Mesenchymal stem cell (in vitro differentiated cells and primary cell): ENCODE results near the gene EXOSC7.

Source experiments
- DNase-seq: peaks from one replicate; pipeline ENCODE4 v3.0.0-alpha.2; 2013
- H2AFZ ChIP-seq: one replicate; pipeline ENCODE4 v1.6.1; 2013; ENCODE audit warnings: low read depth, mild to moderate bottlenecking, control low read depth, inconsistent platforms, low read length, moderate library complexity
- H2AK5ac ChIP-seq: 2 replicates; pipeline ENCODE4 v1.6.1; 2013; ENCODE audit warnings: low read length, moderate library complexity, mild to moderate bottlenecking, inconsistent platforms; ENCODE audit not compliant: severe bottlenecking
- H2BK120ac ChIP-seq: one replicate; pipeline ENCODE4 v1.6.1; 2013; ENCODE audit warnings: low read depth, mild to moderate bottlenecking, inconsistent platforms, low read length, moderate library complexity
- H2BK12ac ChIP-seq, 2 experiments: one replicate each; pipeline ENCODE4 v1.6.1; 2013; ENCODE audit warnings: inconsistent platforms in 2 of 2, low read length in 2 of 2, mild to moderate bottlenecking in 2 of 2, moderate library complexity in 2 of 2, control low read depth in 1 of 2
- H2BK15ac ChIP-seq: one replicate; pipeline ENCODE4 v1.6.1; 2013; ENCODE audit warnings: mild to moderate bottlenecking, low read depth, inconsistent platforms; ENCODE audit not compliant: poor library complexity, severe bottlenecking
- H2BK5ac ChIP-seq: 2 replicates; pipeline ENCODE4 v1.6.1; 2013; ENCODE audit warnings: low read depth, mild to moderate bottlenecking, low read length, control low read depth, inconsistent platforms; ENCODE audit not compliant: poor library complexity, severe bottlenecking
- H3K14ac ChIP-seq, 2 experiments: one replicate each; pipeline ENCODE4 v1.6.1; 2013; ENCODE audit warnings: inconsistent platforms in 2 of 2, low read length in 2 of 2, control low read depth in 1 of 2, mild to moderate bottlenecking in 1 of 2, moderate library complexity in 1 of 2
- H3K18ac ChIP-seq, 2 experiments: one replicate each; pipeline ENCODE4 v1.6.1; 2013; ENCODE audit warnings: inconsistent platforms in 2 of 2, low read length in 2 of 2, control low read depth in 1 of 2, low read depth in 1 of 2, mild to moderate bottlenecking in 1 of 2
- H3K23ac ChIP-seq, 2 experiments: one replicate each; pipeline ENCODE4 v1.6.1; 2013; ENCODE audit warnings: inconsistent platforms in 2 of 2, low read length in 2 of 2, mild to moderate bottlenecking in 2 of 2, moderate library complexity in 2 of 2, control low read depth in 1 of 2
- H3K27ac ChIP-seq: 2 replicates; pipeline ENCODE4 v1.5.1; 2013; ENCODE audit warnings: mild to moderate bottlenecking, moderate library complexity, low read length, control low read depth, inconsistent platforms; ENCODE audit not compliant: poor library complexity, severe bottlenecking
- H3K27me3 ChIP-seq, 2 experiments: 2 replicates each; pipeline versions ENCODE4 v1.6.1 to v1.7.0; 2013; ENCODE audit warnings: low read length in 2 of 2, mild to moderate bottlenecking in 2 of 2, moderate library complexity in 2 of 2, control low read depth in 1 of 2, inconsistent platforms in 1 of 2; ENCODE audit not compliant: control insufficient read depth in 1 of 2, insufficient read depth in 1 of 2
- H3K36me3 ChIP-seq, 2 experiments: 2 replicates each; pipeline versions ENCODE4 v1.6.1 to v1.7.0; 2013; ENCODE audit warnings: low read length in 2 of 2, control low read depth in 1 of 2, inconsistent platforms in 1 of 2, low read depth in 1 of 2, mild to moderate bottlenecking in 1 of 2; ENCODE audit not compliant: insufficient read depth in 2 of 2, control insufficient read depth in 1 of 2
- H3K4ac ChIP-seq, 2 experiments: one replicate each; pipeline ENCODE4 v1.6.1; 2013; ENCODE audit warnings: inconsistent platforms in 2 of 2, low read length in 2 of 2, mild to moderate bottlenecking in 2 of 2, moderate library complexity in 2 of 2, control low read depth in 1 of 2, low read depth in 1 of 2
- H3K4me1 ChIP-seq: 2 replicates; pipeline ENCODE4 v1.6.1; 2013; ENCODE audit warnings: low read depth, low read length, control low read depth; ENCODE audit not compliant: control insufficient read depth, insufficient read depth
- H3K4me2 ChIP-seq: 2 replicates; pipeline ENCODE4 v1.6.1; 2013; ENCODE audit warnings: low read length, mild to moderate bottlenecking, inconsistent platforms; ENCODE audit not compliant: poor library complexity, severe bottlenecking
- H3K4me3 ChIP-seq, 2 experiments: 2 replicates each; pipeline versions ENCODE4 v1.5.1 to v1.7.0; 2013; ENCODE audit warnings: low read length in 2 of 2, mild to moderate bottlenecking in 2 of 2, control low read depth in 1 of 2, low read depth in 1 of 2; ENCODE audit not compliant: insufficient read depth in 1 of 2
- H3K79me1 ChIP-seq: replicated peaks from 2 replicates; pipeline ENCODE4 v1.6.1; 2013; ENCODE audit warnings: mild to moderate bottlenecking, control low read depth, low read length, inconsistent platforms; ENCODE audit not compliant: poor library complexity, severe bottlenecking
- H3K9ac ChIP-seq: 2 replicates; pipeline ENCODE4 v1.7.0; 2013; ENCODE audit warnings: mild to moderate bottlenecking, low read length, moderate library complexity
- H3K9me3 ChIP-seq: 2 replicates; pipeline ENCODE4 v1.7.0; 2013; ENCODE audit warnings: mild to moderate bottlenecking, low read length; ENCODE audit not compliant: control insufficient read depth
- H4K8ac ChIP-seq: one replicate; pipeline ENCODE4 v1.6.1; 2013; ENCODE audit warnings: inconsistent platforms, mild to moderate bottlenecking, low read length, moderate library complexity
- H4K91ac ChIP-seq: one replicate; pipeline ENCODE4 v1.6.1; 2013; ENCODE audit warnings: mild to moderate bottlenecking, low read length, inconsistent platforms
- WGBS: methylation state at CpG from one replicate; pipeline ENCODE4 v1.1.7; 2013; ENCODE audit warnings: mixed read lengths; 5-methylcytosine and 5-hydroxymethylcytosine counted together

The EXOSC7 gene

DNA sequence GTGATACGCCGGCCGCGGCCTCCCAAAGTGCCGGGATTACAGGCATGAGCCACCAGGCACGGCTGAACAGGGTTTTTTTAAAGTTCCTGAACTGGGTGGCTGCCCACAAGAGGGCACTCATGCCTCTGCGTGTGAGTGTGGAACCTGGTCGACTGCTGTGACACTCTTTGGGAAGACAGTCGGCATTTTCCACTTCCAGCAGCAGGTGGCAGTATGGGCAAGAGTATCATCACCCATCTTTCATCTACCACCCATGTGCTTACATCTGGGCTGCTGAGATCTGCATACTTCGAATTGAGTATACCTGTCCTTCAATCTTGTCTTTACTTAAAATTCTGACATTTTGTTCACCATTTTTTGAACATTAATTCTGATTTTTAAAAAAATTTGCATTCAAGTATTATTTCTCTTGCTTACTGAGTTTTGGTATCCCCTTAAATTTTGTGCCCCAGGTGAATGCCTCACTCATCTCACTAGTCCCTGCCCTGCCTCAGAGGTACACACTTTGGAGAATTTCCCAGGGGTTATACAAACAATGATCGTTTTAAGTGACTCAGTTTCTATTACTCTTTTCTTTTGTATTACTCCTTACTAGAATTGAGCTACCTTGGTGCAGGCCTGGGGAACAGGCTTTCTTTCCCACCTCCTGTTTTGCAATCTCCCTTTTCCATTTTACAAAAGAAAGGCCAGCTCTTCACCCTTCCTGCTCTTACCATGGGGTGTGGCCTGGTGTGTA lies 61.8 kb downstream of the EXOSC7 start:
- no peaks in the 10 kb centered on the region for H3K9me3 ChIP-seq
- no peak overlapping the region for H2BK120ac ChIP-seq
- no peak overlapping the region for H2AFZ ChIP-seq
- peak overlapping the region; percentile 30 for H3K9ac ChIP-seq
- H3K79me1 ChIP-seq, result no peaks in the 10 kb centered on the region
- H3K4me3 ChIP-seq, result no peak overlapping the region
- H3K4me2 ChIP-seq, result no peak overlapping the region
- WGBS, result 5% methylated on average over 11 of the region's 11 CpGs
- no peak overlapping the region for H2AK5ac ChIP-seq
- H2BK12ac ChIP-seq, result no peak overlapping the region
- no peaks in the 10 kb centered on the region for H3K36me3 ChIP-seq
- H2BK5ac ChIP-seq, result no peak overlapping the region
- no peak overlapping the region for H3K4ac ChIP-seq
- peaks cover 21% of the 10 kb centered on the region for H3K4me1 ChIP-seq
- H3K18ac ChIP-seq, result no peak overlapping the region
- no peak overlapping the region for H3K14ac ChIP-seq
- no peak overlapping the region for H4K91ac ChIP-seq
- no peak overlapping the region for H3K23ac ChIP-seq
- H2BK15ac ChIP-seq, result no peak overlapping the region
- no peaks in the 10 kb centered on the region for H3K27me3 ChIP-seq
- no peak overlapping the region for H4K8ac ChIP-seq
- DNase-seq, result peak; percentile 95
- no peak overlapping the region for H3K27ac ChIP-seq

GRCh38 chr3:45041666-45042065 lies 65.6 kb downstream of the EXOSC7 start:
- Histone ChIP-seq H4K8ac (no peak overlapping the region), H2BK120ac (no peak overlapping the region), H2BK15ac (no peak overlapping the region), H3K9ac (peak overlapping the region; percentile 64), H3K4me2 (no peak overlapping the region), H3K27me3 (no peaks in the 10 kb centered on the region), H3K27ac (no peak overlapping the region), H3K14ac (peak overlapping the region in 1 of 2 experiments; percentile 51), H3K4ac (peak overlapping the region; percentile 1 to 49), H3K23ac (no peak overlapping the region), H3K36me3 (no peaks in the 10 kb centered on the region), H3K4me1 (peaks cover 5% of the 10 kb centered on the region), H3K79me1 (no peaks in the 10 kb centered on the region), H2AK5ac (peak overlapping the region; percentile 26), H2BK12ac (peak overlapping the region; percentile 75 to 95), H2AFZ (no peak overlapping the region), H2BK5ac (no peak overlapping the region), H4K91ac (no peak overlapping the region), H3K18ac (peak overlapping the region; percentile 61 to 81), H3K9me3 (no peaks in the 10 kb centered on the region), H3K4me3 (no peak overlapping the region)
- DNase-seq, result peak; percentile 30
- 91% methylated on average over 2 of the region's 2 CpGs for WGBS

- Histone ChIP-seq H2AFZ (no peak overlapping the region), H2BK12ac (peak overlapping the region; percentile 51 to 95), H3K4me2 (no peak overlapping the region), H3K9me3 (no peaks in the 10 kb centered on the region), H3K27me3 (no peaks in the 10 kb centered on the region), H3K4me1 (peaks cover 5% of the 10 kb centered on the region), H4K8ac (no peak overlapping the region), H3K79me1 (no peaks in the 10 kb centered on the region), H3K4me3 (no peak overlapping the region), H3K27ac (no peak overlapping the region), H3K4ac (peak overlapping the region; percentile 1 to 49), H3K14ac (peak overlapping the region in 1 of 2 experiments; percentile 51), H2BK5ac (no peak overlapping the region), H2BK120ac (no peak overlapping the region), H2BK15ac (no peak overlapping the region), H4K91ac (no peak overlapping the region), H3K36me3 (no peaks in the 10 kb centered on the region), H3K18ac (peak overlapping the region; percentile 5 to 81), H2AK5ac (peak overlapping the region; percentile 47), H3K9ac (peak overlapping the region; percentile 64), H3K23ac (no peak overlapping the region)
- no peak for DNase-seq
- 100% methylated on average over 2 of the region's 3 CpGs for WGBS
Observed at GRCh38 chr3:45042162-45042561, 66.1 kb downstream of the EXOSC7 start.

DNA sequence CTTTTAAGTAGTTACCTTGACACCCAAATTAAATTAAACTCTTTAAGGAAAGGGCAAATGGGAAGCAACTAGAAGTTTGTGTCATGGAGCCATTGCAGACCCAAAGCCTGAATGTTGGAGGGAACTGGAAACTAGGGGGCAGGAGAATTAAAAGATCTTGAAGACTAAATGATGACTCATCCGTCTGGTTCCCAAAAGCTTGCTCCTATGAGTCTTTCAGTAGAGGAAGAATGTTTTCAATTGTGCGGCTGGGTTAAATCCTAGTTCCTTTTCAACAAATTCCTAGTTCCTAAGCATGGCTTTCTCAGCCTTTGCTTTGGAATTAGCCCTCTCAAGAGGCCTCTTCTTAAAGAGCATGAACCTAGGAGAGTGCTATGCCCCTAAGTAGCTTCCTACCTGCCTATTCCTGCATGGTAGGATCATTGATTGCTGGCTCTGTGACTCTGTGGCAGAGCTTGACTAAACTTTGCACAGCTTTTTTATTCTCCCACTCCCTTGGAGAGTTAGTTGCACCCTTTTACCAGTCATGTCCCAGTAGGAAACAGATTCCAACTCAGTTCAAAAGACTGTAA lies 67.8 kb downstream of the EXOSC7 start:
- Histone ChIP-seq H3K14ac (no peak overlapping the region), H3K4ac (peak overlapping the region; percentile 60 to 75), H2BK15ac (peak overlapping the region; percentile 41), H3K9me3 (no peaks in the 10 kb centered on the region), H3K4me3 (no peak overlapping the region), H3K27me3 (no peaks in the 10 kb centered on the region), H2AK5ac (no peak overlapping the region), H2BK120ac (peak overlapping the region; percentile 90), H3K4me2 (no peak overlapping the region), H2BK5ac (no peak overlapping the region), H4K8ac (peak overlapping the region; percentile 66), H3K18ac (peak overlapping the region; percentile 84 to 88), H2AFZ (no peak overlapping the region), H3K79me1 (no peaks in the 10 kb centered on the region), H3K9ac (peak overlapping the region; percentile 69), H3K36me3 (no peaks in the 10 kb centered on the region), H4K91ac (peak overlapping the region; percentile 75), H3K27ac (peak overlapping the region; percentile 83), H3K23ac (no peak overlapping the region), H3K4me1 (peaks cover 5% of the 10 kb centered on the region), H2BK12ac (peak overlapping the region; percentile 40 to 96)
- WGBS, result 8% methylated on average over 2 of the region's 2 CpGs
- peak; percentile 90 for DNase-seq
